GM20000 (cell line): ENCODE data around the gene TPCN2.
"Not testable (repeated sequence)": the region's sequence is repeated elsewhere in the genome, so short reads cannot be mapped to it uniquely, and the experiment has no call there.

ENCODE experiments used
- DNase-seq: peaks from one replicate; pipeline ENCODE4 v3.0.0; 2012; ENCODE audit warnings: low spot score
- TF ChIP-seq, protein P1 (sequence below): IDR thresholded peaks from 2 replicates; pipeline ENCODE4 v1.5.1; 2012; ENCODE audit warnings: mild to moderate bottlenecking, control low read depth; ENCODE audit errors: extremely low read depth, missing control alignments

TPCN2 gene

DNA sequence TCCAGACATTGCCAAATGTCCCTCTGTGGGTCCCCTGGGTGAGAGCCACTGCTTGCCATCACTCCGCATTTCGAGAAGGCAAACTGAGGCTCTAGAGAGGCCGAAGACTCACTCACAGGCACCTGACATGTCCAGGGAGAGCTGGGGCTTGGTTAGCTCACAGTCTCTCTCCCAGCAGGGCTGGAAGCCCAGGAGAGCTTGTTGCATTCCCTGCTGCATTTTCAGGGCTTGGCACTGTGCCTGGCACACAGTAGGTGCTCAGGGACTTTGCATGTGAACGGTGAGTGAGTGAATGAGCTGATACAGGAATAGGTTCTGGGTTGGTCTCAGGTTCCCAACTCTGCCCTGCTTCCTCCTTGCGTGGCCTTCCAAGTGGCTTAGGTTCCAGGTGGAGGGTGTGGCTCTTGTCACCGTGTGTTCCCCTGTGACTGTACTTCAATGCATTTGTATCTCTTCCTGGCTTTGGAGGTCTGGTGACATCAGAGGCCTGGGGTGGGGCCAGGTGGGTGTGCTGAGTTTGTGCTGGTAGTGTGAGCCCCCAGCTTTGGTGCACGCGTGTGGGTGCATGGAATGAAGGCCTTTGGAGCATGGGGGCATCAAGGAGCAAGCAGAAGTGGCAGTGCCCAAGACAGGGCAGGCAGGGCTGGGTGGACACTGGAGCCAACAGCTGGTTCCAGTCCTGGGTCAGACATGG, 88.6 kb downstream of the TPCN2 start:
- no peak for DNase-seq
- TF ChIP-seq, protein P1, sequence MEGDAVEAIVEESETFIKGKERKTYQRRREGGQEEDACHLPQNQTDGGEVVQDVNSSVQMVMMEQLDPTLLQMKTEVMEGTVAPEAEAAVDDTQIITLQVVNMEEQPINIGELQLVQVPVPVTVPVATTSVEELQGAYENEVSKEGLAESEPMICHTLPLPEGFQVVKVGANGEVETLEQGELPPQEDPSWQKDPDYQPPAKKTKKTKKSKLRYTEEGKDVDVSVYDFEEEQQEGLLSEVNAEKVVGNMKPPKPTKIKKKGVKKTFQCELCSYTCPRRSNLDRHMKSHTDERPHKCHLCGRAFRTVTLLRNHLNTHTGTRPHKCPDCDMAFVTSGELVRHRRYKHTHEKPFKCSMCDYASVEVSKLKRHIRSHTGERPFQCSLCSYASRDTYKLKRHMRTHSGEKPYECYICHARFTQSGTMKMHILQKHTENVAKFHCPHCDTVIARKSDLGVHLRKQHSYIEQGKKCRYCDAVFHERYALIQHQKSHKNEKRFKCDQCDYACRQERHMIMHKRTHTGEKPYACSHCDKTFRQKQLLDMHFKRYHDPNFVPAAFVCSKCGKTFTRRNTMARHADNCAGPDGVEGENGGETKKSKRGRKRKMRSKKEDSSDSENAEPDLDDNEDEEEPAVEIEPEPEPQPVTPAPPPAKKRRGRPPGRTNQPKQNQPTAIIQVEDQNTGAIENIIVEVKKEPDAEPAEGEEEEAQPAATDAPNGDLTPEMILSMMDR = no peak

DNA sequence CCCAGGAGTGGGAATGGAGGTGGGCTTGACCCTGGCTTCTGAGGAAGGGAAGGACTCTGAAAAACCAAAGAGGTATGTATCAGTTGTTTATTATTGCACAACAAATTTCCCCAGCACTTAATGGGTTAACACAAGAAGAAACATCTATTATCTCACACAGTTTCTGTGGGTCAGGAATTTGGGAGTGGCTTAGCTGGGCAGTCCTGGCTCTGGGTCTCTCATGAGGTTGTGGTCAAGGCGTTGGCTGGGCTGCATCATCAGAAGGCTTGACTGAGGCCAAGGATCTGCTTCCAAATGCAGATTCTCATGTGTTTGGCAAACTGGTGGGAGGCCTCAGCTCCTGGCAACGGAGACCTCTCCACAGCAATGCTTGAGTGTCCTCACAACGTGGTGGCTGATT, 89.5 kb downstream of the TPCN2 start:
- TF ChIP-seq, protein P1 = no peak
- DNase-seq = no peak

DNA sequence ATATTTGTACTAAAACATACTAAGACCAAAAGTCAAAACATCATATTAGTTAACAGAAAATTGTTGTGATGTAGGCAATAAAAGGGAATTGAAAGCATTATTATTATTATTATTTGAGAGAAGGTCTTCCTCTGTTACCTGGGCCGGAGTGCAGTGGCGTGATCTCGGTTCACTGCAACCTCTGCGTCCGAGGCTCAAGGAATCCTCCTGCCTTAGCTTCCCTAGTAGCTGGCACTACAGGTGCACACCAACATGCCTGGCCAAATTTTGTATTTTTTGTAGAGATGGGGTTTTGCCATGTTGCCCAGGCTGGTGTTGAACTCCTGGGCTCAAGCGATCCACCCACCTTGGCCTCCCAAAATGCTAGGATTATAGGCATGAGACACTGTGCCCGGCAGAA, 91.4 kb downstream of the TPCN2 start:
- not testable (repeated sequence) for DNase-seq

DNA sequence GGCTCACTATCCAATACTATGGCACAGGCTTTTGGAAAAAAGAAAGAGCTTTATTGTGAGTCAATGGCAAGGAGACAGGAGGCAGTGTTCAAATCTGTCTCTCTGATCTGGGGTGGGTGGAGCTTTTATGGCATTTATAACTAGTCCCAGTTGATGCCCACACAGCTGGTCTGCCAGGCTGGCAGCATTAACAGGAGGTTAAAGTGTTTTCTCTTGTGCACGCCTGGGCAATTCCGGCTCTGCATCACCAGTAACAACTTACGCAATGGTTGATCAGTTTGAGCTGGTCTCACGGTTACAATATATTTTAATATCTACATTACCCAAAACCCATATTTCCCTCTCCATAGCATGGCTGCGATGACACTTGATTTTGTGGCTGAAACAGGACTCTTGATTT, 91.9 kb downstream of the TPCN2 start:
- TF ChIP-seq, protein P1 = no peak
- no peak for DNase-seq

DNA sequence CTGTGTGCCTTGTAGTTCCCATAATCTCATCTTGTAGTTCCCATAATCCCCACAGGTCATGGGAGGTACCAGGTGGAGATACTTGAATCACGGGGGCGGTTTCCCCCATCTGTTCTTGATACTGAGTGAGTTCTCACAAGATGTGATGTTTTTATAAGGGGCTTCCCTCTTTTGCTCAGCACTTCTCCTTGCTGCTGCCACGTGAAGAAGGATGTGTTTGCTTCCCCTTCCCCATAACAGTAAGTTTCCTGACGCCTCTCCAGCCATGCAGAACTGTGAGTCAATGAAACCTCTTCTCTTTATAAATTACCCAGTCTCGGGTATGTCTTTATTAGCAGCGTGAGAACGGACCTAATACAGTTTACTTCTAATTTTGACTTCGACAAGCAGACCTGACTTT, 93.0 kb downstream of the TPCN2 start:
- no peak for DNase-seq
- TF ChIP-seq, protein P1 = no peak

DNA sequence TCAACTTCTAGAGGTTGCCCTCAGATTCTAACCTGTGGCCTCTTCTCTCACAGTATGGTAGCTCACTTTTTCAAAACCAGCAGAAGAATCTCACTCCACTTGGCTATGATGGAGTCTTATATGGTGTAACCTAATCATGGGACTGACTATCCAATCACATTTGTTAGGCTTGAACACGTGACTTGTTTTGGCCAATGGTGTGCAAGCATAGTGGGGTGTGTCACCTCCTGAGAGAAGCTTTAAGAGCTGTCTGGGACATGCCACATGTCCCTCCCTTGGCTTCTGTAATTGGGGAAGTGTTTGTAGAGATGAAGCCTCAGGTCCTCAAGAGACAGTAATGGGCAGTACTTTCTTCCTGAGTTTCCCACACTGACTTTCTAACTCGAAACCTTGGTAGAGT, 94.2 kb downstream of the TPCN2 start:
- TF ChIP-seq, protein P1 = no peak
- no peak for DNase-seq

DNA sequence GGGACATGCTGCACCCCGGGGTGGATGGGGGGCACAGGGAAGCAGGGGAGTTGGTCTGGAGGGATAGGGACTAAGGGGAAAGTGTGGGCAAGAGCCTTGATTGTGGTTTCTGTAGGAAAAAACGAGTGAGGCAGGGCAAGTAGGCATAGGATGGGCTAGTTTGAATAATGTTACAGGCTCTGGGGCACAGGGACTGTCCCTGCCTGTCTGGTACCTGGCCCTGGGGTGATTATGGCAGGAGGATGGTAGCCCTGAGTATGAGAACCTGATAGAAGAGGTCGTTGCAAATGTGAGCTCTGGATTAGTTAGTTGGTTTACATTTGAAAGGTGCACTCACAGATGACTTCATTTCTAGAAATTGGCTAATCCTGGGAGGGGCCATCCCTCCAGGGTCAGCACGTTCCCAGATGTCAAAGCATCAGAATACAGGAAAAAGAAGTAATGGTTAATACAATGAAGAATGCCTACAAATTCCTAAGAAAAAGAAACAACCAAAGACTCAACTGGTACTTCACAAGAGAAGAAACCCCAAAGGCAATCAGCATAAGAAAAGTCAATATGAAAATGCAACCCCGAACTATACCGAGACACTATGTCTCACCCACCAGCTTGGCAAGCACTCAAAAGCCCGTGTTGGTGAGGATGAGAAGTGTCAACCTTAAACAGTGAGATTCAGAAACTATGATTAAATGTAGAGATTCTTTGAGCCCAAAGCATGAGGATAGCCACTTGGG, 95.8 kb downstream of the TPCN2 start:
- no peak for DNase-seq
- TF ChIP-seq, protein P1 = no peak

DNA sequence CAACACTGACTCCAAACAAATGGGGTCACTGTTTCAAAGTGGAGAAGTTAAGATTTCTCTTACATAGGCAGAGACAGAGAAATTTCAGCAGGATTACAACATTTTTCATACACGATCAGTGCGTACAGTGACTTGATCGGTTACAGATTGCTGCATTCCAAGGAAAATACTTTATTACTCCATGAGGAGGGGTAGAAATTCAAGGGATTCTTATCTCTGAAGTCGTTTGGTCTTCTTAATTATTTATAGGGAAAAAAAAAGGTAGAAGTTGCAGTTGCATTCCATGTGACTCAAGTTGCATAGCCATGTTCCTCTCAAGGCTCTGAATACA, 96.3 kb downstream of the TPCN2 start:
- no peak for DNase-seq

More for the DNA sequence above, 96.3 kb downstream of the TPCN2 start:
- TF ChIP-seq, protein P1 = no peak
